Mesothelial cell of epicardium (in vitro differentiated cells): ENCODE measurements around the gene IL22RA1. TPM values are rescaled to one million over a fixed set of nuclear protein-coding genes. Genes with fewer than 3 reads are reported as not detected.

Experiments used
- DNase-seq, 2 experiments: peaks; one replicate each; pipeline ENCODE4 v3.0.0; 2021; ENCODE audit warnings: low spot score in 2 of 2; ENCODE audit not compliant: unreplicated experiment in 2 of 2
- H3K27ac Mint-ChIP-seq: 2 replicates; pipeline ENCODE4 v1.8.0; 2021; ENCODE audit warnings: mixed read lengths
- H3K27me3 Mint-ChIP-seq: 2 replicates; pipeline ENCODE4 v1.8.0; 2021; ENCODE audit warnings: low read depth, mixed read lengths
- H3K36me3 Mint-ChIP-seq: 2 replicates; pipeline ENCODE4 v1.8.0; 2021; ENCODE audit warnings: mixed read lengths
- H3K4me1 Mint-ChIP-seq: 2 replicates; pipeline ENCODE4 v1.8.0; 2021; ENCODE audit warnings: mixed read lengths
- H3K4me3 Mint-ChIP-seq: 2 replicates; pipeline ENCODE4 v1.8.0; 2021; ENCODE audit warnings: mild to moderate bottlenecking, moderate library complexity, mixed read lengths
- H3K9me3 Mint-ChIP-seq: 2 replicates; pipeline ENCODE4 v1.8.0; 2021; ENCODE audit warnings: mixed read lengths
- total RNA-seq: library from RNA; stranded (reverse); gene quantifications from 3 replicates; pipeline ENCODE4 v1.2.1, GENCODE V29; 2021
- TF ChIP-seq, protein P1 (sequence below): fragments of 200-600 bp; sonication (generic); IDR thresholded peaks from one replicate; pipeline ENCODE4 v1.5.0; 2021; ENCODE audit warnings: antibody characterized with exemption; ENCODE audit not compliant: unreplicated experiment

Gene IL22RA1
- total RNA-seq, 1 donor from 2014 or later: 0.09 TPM

GRCh38 chr1:24181619-24182018, 38.7 kb upstream of the IL22RA1 start:
- Mint-ChIP-seq H3K36me3 (peaks cover 9% of the 10 kb centered on the region), H3K27ac (no peak overlapping the region), H3K4me1 (peaks cover 9% of the 10 kb centered on the region), H3K27me3 (peaks cover 3% of the 10 kb centered on the region), H3K4me3 (no peak overlapping the region), H3K9me3 (no peaks in the 10 kb centered on the region)
- TF ChIP-seq, protein P1, sequence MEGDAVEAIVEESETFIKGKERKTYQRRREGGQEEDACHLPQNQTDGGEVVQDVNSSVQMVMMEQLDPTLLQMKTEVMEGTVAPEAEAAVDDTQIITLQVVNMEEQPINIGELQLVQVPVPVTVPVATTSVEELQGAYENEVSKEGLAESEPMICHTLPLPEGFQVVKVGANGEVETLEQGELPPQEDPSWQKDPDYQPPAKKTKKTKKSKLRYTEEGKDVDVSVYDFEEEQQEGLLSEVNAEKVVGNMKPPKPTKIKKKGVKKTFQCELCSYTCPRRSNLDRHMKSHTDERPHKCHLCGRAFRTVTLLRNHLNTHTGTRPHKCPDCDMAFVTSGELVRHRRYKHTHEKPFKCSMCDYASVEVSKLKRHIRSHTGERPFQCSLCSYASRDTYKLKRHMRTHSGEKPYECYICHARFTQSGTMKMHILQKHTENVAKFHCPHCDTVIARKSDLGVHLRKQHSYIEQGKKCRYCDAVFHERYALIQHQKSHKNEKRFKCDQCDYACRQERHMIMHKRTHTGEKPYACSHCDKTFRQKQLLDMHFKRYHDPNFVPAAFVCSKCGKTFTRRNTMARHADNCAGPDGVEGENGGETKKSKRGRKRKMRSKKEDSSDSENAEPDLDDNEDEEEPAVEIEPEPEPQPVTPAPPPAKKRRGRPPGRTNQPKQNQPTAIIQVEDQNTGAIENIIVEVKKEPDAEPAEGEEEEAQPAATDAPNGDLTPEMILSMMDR: no peak
- no peak for DNase-seq

- TF ChIP-seq, protein P1: no peak
- no peaks in the 10 kb centered on the region for H3K27me3 Mint-ChIP-seq
- peaks cover 16% of the 10 kb centered on the region for H3K36me3 Mint-ChIP-seq
- no peaks in the 10 kb centered on the region for H3K9me3 Mint-ChIP-seq
- no peak overlapping the region for H3K4me3 Mint-ChIP-seq
- DNase-seq: no peak
- no peak overlapping the region for H3K27ac Mint-ChIP-seq
- peaks cover 2% of the 10 kb centered on the region for H3K4me1 Mint-ChIP-seq
Measured at GRCh38 chr1:24180676-24181075, 37.7 kb upstream of the IL22RA1 start.

DNA sequence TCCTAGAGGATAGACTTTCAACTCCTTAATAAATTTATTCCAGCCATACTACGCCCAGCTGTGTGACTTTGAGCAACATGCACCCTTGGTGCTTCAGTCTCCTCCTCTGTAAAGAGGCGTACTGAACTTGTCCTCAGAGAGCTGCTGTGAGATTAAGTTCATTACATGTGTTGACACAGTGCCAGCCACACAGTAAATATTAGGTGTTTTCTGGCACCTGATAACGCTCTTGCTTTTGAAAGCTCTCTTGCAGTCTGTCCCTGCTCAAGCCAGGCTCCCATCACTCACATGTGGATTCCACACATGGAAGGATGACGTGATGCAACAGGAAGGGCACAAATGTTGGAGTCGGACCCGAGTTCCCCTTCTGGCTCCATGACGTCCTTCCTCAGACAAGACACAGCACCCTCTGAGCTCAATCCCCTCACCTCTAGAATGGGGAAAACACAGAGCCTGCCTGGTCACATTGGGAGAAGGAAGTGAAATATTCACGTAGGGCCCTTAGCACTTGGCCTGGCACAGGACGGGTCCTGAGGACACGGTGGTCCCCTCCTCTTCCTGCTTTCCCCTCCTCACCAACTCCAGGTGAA, 36.4 kb upstream of the IL22RA1 start:
- DNase-seq: no peak
- Mint-ChIP-seq H3K9me3 (peaks cover 1% of the 10 kb centered on the region), H3K4me3 (no peak overlapping the region), H3K27me3 (no peaks in the 10 kb centered on the region), H3K36me3 (peaks cover 21% of the 10 kb centered on the region), H3K27ac (no peak overlapping the region), H3K4me1 (peaks cover 2% of the 10 kb centered on the region)
- TF ChIP-seq, protein P1: no peak

DNA sequence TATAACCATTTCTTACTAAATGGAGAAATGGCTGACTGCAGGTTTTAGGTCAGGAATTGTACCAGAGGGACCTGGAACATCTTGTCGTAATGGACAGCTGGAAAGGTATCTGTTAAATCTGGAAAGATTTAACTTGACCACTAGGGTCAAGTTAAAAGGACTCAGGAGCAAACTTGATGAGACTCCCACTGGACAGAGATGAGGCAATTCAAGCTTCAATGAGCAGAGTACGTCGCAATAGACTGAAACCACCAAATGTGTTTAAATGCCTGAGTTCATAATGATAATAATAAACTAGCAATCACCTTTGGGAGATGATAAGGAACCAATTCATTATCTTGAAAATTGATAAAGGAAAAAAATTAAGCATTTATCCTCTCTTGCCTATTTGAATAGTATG, 35.5 kb upstream of the IL22RA1 start:
- Mint-ChIP-seq H3K27me3 (no peaks in the 10 kb centered on the region), H3K9me3 (peaks cover 10% of the 10 kb centered on the region), H3K36me3 (peaks cover 30% of the 10 kb centered on the region), H3K27ac (no peak overlapping the region), H3K4me1 (peaks cover 2% of the 10 kb centered on the region), H3K4me3 (no peak overlapping the region)
- DNase-seq: no peak
- TF ChIP-seq, protein P1: no peak

GRCh38 chr1:24177161-24177560, 34.2 kb upstream of the IL22RA1 start:
- H3K4me3 Mint-ChIP-seq: no peak overlapping the region
- DNase-seq: no peak
- no peaks in the 10 kb centered on the region for H3K27me3 Mint-ChIP-seq
- no peak overlapping the region for H3K27ac Mint-ChIP-seq
- TF ChIP-seq, protein P1: no peak
- H3K9me3 Mint-ChIP-seq: peaks cover 12% of the 10 kb centered on the region
- peaks cover 39% of the 10 kb centered on the region for H3K36me3 Mint-ChIP-seq
- peaks cover 2% of the 10 kb centered on the region for H3K4me1 Mint-ChIP-seq
